Measurements from ENCODE around the gene SERPINB13. TPM values are rescaled to one million over a fixed set of nuclear protein-coding genes. Genes with fewer than 3 reads are reported as not detected.
"Not testable (repeated sequence)": the region's sequence is repeated elsewhere in the genome, so short reads cannot be mapped to it uniquely, and the experiment has no call there.

The SERPINB13 gene
- total RNA-seq, 2 donors from 2014 or later = not detected

GRCh38 chr18:63619661-63620060 is 32.5 kb downstream of the SERPINB13 start:
- DNase-seq (ENCODE audit: low spot score in 2 of 2) = no peak
- no peak for ATAC-seq
- H3K9me3 Mint-ChIP-seq = peaks cover 5 to 12% of the 10 kb centered on the region in 2 donors
- no peak overlapping the region for H3K27ac Mint-ChIP-seq
- H3K36me3 Mint-ChIP-seq = peaks cover 0 to 4% of the 10 kb centered on the region in 2 donors

GRCh38 chr18:63624863-63625262 is 37.7 kb downstream of the SERPINB13 start:
- peaks cover 27 to 30% of the 10 kb centered on the region in 2 donors for H3K9me3 Mint-ChIP-seq
- peaks cover 0 to 22% of the 10 kb centered on the region in 2 donors for H3K36me3 Mint-ChIP-seq
- ATAC-seq = no peak
- no peak overlapping the region for H3K27ac Mint-ChIP-seq
- no peak for DNase-seq (ENCODE audit: low spot score in 2 of 2)

GRCh38 chr18:63626431-63626830 is 39.3 kb downstream of the SERPINB13 start:
- Mint-ChIP-seq H3K27ac (no peak overlapping the region), H3K9me3 (peaks cover 23 to 27% of the 10 kb centered on the region in 2 donors), H3K36me3 (peaks cover 0 to 22% of the 10 kb centered on the region in 2 donors)
- DNase-seq (ENCODE audit: low spot score in 2 of 2) (no peak), ATAC-seq (no peak)

GRCh38 chr18:63627819-63628218 is 40.7 kb downstream of the SERPINB13 start:
- ATAC-seq (no peak), DNase-seq (ENCODE audit: low spot score in 2 of 2) (no peak)
- peaks cover 0 to 22% of the 10 kb centered on the region in 2 donors for H3K36me3 Mint-ChIP-seq
- no peak overlapping the region for H3K27ac Mint-ChIP-seq
- H3K9me3 Mint-ChIP-seq = peaks cover 27% of the 10 kb centered on the region in 2 donors

- Mint-ChIP-seq H3K27ac (no peak overlapping the region), H3K9me3 (no peaks in the 10 kb centered on the region), H3K36me3 (no peaks in the 10 kb centered on the region)
- no peak for DNase-seq (ENCODE audit: low spot score in 2 of 2)
- ATAC-seq = no peak
Measured at GRCh38 chr18:63637703-63638102, 50.6 kb downstream of the SERPINB13 start.

- H3K9me3 Mint-ChIP-seq; DNase-seq (ENCODE audit: low spot score in 2 of 2); H3K36me3 Mint-ChIP-seq; H3K27ac Mint-ChIP-seq; ATAC-seq: not testable (repeated sequence)
Measured at GRCh38 chr18:63641157-63641680, 54.1 kb downstream of the SERPINB13 start.

- not testable (repeated sequence) for DNase-seq (ENCODE audit: low spot score in 2 of 2); H3K36me3 Mint-ChIP-seq; ATAC-seq; H3K9me3 Mint-ChIP-seq; H3K27ac Mint-ChIP-seq
Measured at GRCh38 chr18:63642668-63643356, 55.7 kb downstream of the SERPINB13 start.

- H3K9me3 Mint-ChIP-seq; H3K27ac Mint-ChIP-seq; DNase-seq (ENCODE audit: low spot score in 2 of 2); H3K36me3 Mint-ChIP-seq; ATAC-seq: not testable (repeated sequence)
Measured at GRCh38 chr18:63644142-63644541, 57.0 kb downstream of the SERPINB13 start, which contains the start of gene SERPINB4. Gene SERPINB4 (minus strand): TSS chr18:63644256. CDS start chr18:63643577, 679 bp downstream.

- not testable (repeated sequence) for H3K27ac Mint-ChIP-seq; DNase-seq (ENCODE audit: low spot score in 2 of 2); H3K9me3 Mint-ChIP-seq; H3K36me3 Mint-ChIP-seq; ATAC-seq
Measured at GRCh38 chr18:63644694-63645093, 57.6 kb downstream of the SERPINB13 start.

- Mint-ChIP-seq H3K27ac (no peak overlapping the region), H3K9me3 (no peaks in the 10 kb centered on the region), H3K36me3 (no peaks in the 10 kb centered on the region)
- ATAC-seq (no peak), DNase-seq (ENCODE audit: low spot score in 2 of 2) (no peak)
Measured at GRCh38 chr18:63646936-63647335, 59.8 kb downstream of the SERPINB13 start.

GRCh38 chr18:63648241-63648640 is 61.1 kb downstream of the SERPINB13 start:
- no peak overlapping the region for H3K27ac Mint-ChIP-seq
- DNase-seq (ENCODE audit: low spot score in 2 of 2) = no peak
- no peaks in the 10 kb centered on the region for H3K9me3 Mint-ChIP-seq
- no peaks in the 10 kb centered on the region for H3K36me3 Mint-ChIP-seq
- no peak for ATAC-seq

Other genes with a start within 250 kb of the SERPINB13 start
- 10 to 100 TPM; 69.1 to 90.1 TPM for gene KDSR, start 220.1 kb upstream of the SERPINB13 start, total RNA-seq
- gene VPS4B, start 164.9 kb upstream of the SERPINB13 start, total RNA-seq = 10 to 100 TPM; 48.5 to 55.5 TPM
- gene SERPINB5, start 110.4 kb upstream of the SERPINB13 start, total RNA-seq = not detected
- gene SERPINB12, start 45.0 kb upstream of the SERPINB13 start, total RNA-seq = not detected
- gene SERPINB4, start 56.9 kb downstream of the SERPINB13 start, total RNA-seq = not detected
- not detected for gene SERPINB3, start 74.5 kb downstream of the SERPINB13 start, total RNA-seq
- gene SERPINB11, start 115.6 kb downstream of the SERPINB13 start, total RNA-seq = not detected
- gene SERPINB7, start 188.1 kb downstream of the SERPINB13 start, total RNA-seq = not detected